A549 treated with CORT108297 at 1 μM for 4 hours (cell line): ENCODE data around the gene PTH1R. TPM values are rescaled to one million over a fixed set of nuclear protein-coding genes. Genes with fewer than 3 reads are reported as not detected.

Source experiments
- total RNA-seq: library from RNA; stranded (reverse); fragments of 200-300 nt; extraction: Qiagen RNA extraction; gene quantifications from 5 replicates; pipeline ENCODE4 v1.2.3, GENCODE V29; 2022

Gene PTH1R
- 0.51 to 1.1 TPM (median 0.67 TPM) in 5 replicates for total RNA-seq

DNA sequence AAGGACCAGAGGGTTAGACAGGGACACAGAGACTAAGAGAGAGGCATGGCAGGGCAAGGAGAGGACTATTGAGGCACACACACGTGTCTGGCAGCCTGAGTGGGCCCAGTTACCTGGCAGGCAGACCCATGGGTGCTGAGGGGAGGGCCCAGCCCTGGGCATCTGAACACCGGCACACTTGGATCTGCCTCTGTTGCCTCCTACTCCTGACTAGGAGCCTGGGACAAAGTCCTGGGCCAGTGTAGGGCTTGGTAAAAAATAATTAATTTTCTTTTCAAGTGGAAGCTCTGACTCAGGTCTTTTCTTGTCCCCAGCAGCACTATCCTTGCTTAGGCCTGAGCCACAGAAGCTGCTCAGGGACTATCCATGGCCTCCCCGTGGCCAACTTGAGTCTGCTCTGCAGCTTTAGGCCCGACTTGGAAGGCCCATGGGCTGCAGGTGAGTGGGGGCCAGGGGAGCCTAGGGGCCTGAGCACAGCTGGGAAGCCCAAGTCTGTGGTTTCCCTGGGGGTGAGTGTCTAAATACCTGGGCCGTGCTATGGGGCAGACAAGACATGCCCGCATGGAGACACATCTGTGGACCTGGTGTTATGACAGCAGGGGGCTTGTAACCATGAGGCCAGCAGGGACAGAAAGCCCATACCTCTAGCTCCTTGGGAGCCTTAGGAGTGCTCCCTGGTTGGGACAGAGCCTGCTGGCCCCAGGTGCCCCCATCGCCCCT is at the start of gene PTH1R:
Gene PTH1R, plus strand, starts transcription at position 316 of the 720 bp plus-strand sequence. CDS start 5,839 bp downstream, outside the sequence.

DNA sequence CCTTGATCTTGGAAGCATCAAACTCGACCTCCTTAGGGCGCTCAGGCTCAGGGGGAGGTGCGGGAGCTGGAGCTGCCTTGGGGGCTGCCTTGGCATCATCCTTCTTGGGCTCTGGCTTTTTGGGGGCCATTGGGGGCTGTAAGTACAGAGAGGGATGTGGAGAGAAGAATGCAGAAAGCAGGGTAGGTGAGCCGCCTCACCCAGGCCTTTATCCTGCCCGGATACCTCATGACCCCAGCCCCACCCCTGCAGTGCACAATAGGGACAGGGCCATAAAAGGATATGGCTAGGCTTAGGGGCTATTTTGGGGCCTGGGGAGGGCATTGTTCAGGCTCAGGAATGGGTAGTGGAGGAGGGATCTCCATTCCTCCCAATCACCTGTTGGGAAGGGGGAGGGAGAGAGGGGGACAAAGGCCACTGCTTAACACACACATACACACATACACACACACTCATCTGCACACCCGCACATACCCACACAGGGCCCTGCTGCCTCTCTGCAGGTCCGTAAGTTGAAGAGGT is 14.2 kb upstream of the PTH1R start, which contains the start of gene MYL3:
Gene MYL3, minus strand, starts transcription at position 184 of the 522 bp plus-strand sequence. Its CDS starts 54 bp downstream, at position 130.

Other genes starting within 250 kb of the PTH1R start
- 4.9 to 8.8 TPM (median 8.5 TPM) in 5 replicates for gene ALS2CL, start 184.0 kb upstream of the PTH1R start, total RNA-seq
- 0.08 to 0.16 TPM (median 0.14 TPM) in 5 replicates for gene TMIE, start 176.3 kb upstream of the PTH1R start, total RNA-seq
- not detected in 5 replicates for gene PRSS50, start 159.9 kb upstream of the PTH1R start, total RNA-seq
- gene MYL3, start 14.3 kb upstream of the PTH1R start, total RNA-seq, result 0.12 to 0.25 TPM in 2 of 5 replicates, not detected in the others
- 52.9 to 86.3 TPM (median 56.5 TPM) in 5 replicates for gene CCDC12, start 99.0 kb downstream of the PTH1R start, total RNA-seq
- gene NBEAL2, start 101.9 kb downstream of the PTH1R start, total RNA-seq, result 42.2 to 72.6 TPM (median 61.1 TPM) in 5 replicates